Measurements from ENCODE around the gene MEX3D. TPM values are rescaled to one million over a fixed set of nuclear protein-coding genes. Genes with fewer than 3 reads are reported as not detected.
"Not testable (repeated sequence)": the region's sequence is repeated elsewhere in the genome, so short reads cannot be mapped to it uniquely, and the experiment has no call there.

MEX3D gene
- total RNA-seq, 1 donor = 47.0 TPM

- Histone ChIP-seq H3K27ac (ENCODE audit: low read depth, low read length) (no peak overlapping the region), H3K4me2 (ENCODE audit: insufficient read depth, low read length) (no peak overlapping the region), H3K79me2 (ENCODE audit: insufficient read depth, low read length) (no peaks in the 10 kb centered on the region), H2AFZ (ENCODE audit: low read length) (no peak overlapping the region), H3K4me1 (ENCODE audit: insufficient read depth, low read length) (no peaks in the 10 kb centered on the region), H3K4me3 (ENCODE audit: insufficient read depth, low read length) (no peak overlapping the region), H3K27me3 (ENCODE audit: insufficient read depth, low read length) (no peaks in the 10 kb centered on the region), H4K20me1 (ENCODE audit: insufficient read depth, low read length) (no peaks in the 10 kb centered on the region), H3K9me3 (ENCODE audit: low read depth, low read length) (no peaks in the 10 kb centered on the region), H3K36me3 (ENCODE audit: insufficient read depth, low read length) (no peaks in the 10 kb centered on the region)
- TF ChIP-seq CTCF (IDR thresholded peaks at IDR 0.05; ENCODE audit: extremely low read depth, low read depth, low read length) = no peak
- DNase-seq (ENCODE audit: insufficient read length, low spot score, missing footprints) = no peak
Measured at GRCh38 chr19:1532003-1532402, 36.1 kb downstream of the MEX3D start.

GRCh38 chr19:1531587-1531986, 36.5 kb downstream of the MEX3D start:
- peak; percentile 81 for DNase-seq (ENCODE audit: insufficient read length, low spot score, missing footprints)
- no peak overlapping the region for H3K4me2 ChIP-seq (ENCODE audit: insufficient read depth, low read length)
- H3K79me2 ChIP-seq (ENCODE audit: insufficient read depth, low read length) = no peaks in the 10 kb centered on the region
- H3K4me3 ChIP-seq (ENCODE audit: insufficient read depth, low read length) = no peak overlapping the region
- no peaks in the 10 kb centered on the region for H3K36me3 ChIP-seq (ENCODE audit: insufficient read depth, low read length)
- H2AFZ ChIP-seq (ENCODE audit: low read length) = no peak overlapping the region
- H4K20me1 ChIP-seq (ENCODE audit: insufficient read depth, low read length) = no peaks in the 10 kb centered on the region
- H3K27me3 ChIP-seq (ENCODE audit: insufficient read depth, low read length) = no peaks in the 10 kb centered on the region
- TF ChIP-seq CTCF (IDR thresholded peaks at IDR 0.05; ENCODE audit: extremely low read depth, low read depth, low read length) = no peak
- no peaks in the 10 kb centered on the region for H3K4me1 ChIP-seq (ENCODE audit: insufficient read depth, low read length)
- no peaks in the 10 kb centered on the region for H3K9me3 ChIP-seq (ENCODE audit: low read depth, low read length)
- H3K27ac ChIP-seq (ENCODE audit: low read depth, low read length) = no peak overlapping the region

- not testable (repeated sequence) for H4K20me1 ChIP-seq (ENCODE audit: insufficient read depth, low read length); H3K4me1 ChIP-seq (ENCODE audit: insufficient read depth, low read length); H3K27me3 ChIP-seq (ENCODE audit: insufficient read depth, low read length); H3K4me2 ChIP-seq (ENCODE audit: insufficient read depth, low read length); H3K27ac ChIP-seq (ENCODE audit: low read depth, low read length); H3K79me2 ChIP-seq (ENCODE audit: insufficient read depth, low read length); DNase-seq (ENCODE audit: insufficient read length, low spot score, missing footprints); H2AFZ ChIP-seq (ENCODE audit: low read length); H3K4me3 ChIP-seq (ENCODE audit: insufficient read depth, low read length); H3K9me3 ChIP-seq (ENCODE audit: low read depth, low read length); H3K36me3 ChIP-seq (ENCODE audit: insufficient read depth, low read length)
Measured at GRCh38 chr19:1530856-1531255, 37.3 kb downstream of the MEX3D start.

GRCh38 chr19:1529430-1529816, 38.7 kb downstream of the MEX3D start:
- no peak for TF ChIP-seq CTCF (IDR thresholded peaks at IDR 0.05; ENCODE audit: extremely low read depth, low read depth, low read length)
- no peaks in the 10 kb centered on the region for H4K20me1 ChIP-seq (ENCODE audit: insufficient read depth, low read length)
- H3K27ac ChIP-seq (ENCODE audit: low read depth, low read length) = no peak overlapping the region
- H3K4me3 ChIP-seq (ENCODE audit: insufficient read depth, low read length) = no peak overlapping the region
- no peak overlapping the region for H2AFZ ChIP-seq (ENCODE audit: low read length)
- H3K79me2 ChIP-seq (ENCODE audit: insufficient read depth, low read length) = no peaks in the 10 kb centered on the region
- H3K27me3 ChIP-seq (ENCODE audit: insufficient read depth, low read length) = peaks cover 15% of the 10 kb centered on the region
- H3K36me3 ChIP-seq (ENCODE audit: insufficient read depth, low read length) = no peaks in the 10 kb centered on the region
- no peaks in the 10 kb centered on the region for H3K4me1 ChIP-seq (ENCODE audit: insufficient read depth, low read length)
- no peak for DNase-seq (ENCODE audit: insufficient read length, low spot score, missing footprints)
- no peak overlapping the region for H3K4me2 ChIP-seq (ENCODE audit: insufficient read depth, low read length)
- no peaks in the 10 kb centered on the region for H3K9me3 ChIP-seq (ENCODE audit: low read depth, low read length)

All from osteoblast (primary cell).